ENCODE results near the gene ZGPAT. TPM values are rescaled to one million over a fixed set of nuclear protein-coding genes. Genes with fewer than 3 reads are reported as not detected.

The ZGPAT gene
- total RNA-seq, 1 donor from 2014 or later, result 38.1 TPM

- DNase-seq, result no peak
- Mint-ChIP-seq H3K4me1 (peaks cover 11% of the 10 kb centered on the region), H3K9me3 (no peaks in the 10 kb centered on the region), H3K4me3 (no peak overlapping the region), H3K27ac (peak overlapping the region; percentile 41), H3K27me3 (no peaks in the 10 kb centered on the region), H3K36me3 (ENCODE audit: low read depth) (peaks cover 17% of the 10 kb centered on the region)
- intact Hi-C loops (cut with micrococcal nuclease), result no loop called here
These were observed 7.4 kb upstream of the ZGPAT start for GRCh38 chr20:63700199-63701050.

- intact Hi-C loops (cut with micrococcal nuclease), result no loop called here
- peak overlapping the region; percentile 34 for H3K27ac Mint-ChIP-seq
These were observed 6.8 kb upstream of the ZGPAT start for GRCh38 chr20:63701051-63701328.

GRCh38 chr20:63701329-63702035 is 6.4 kb upstream of the ZGPAT start:
- H3K27me3 Mint-ChIP-seq, result no peaks in the 10 kb centered on the region
- intact Hi-C loops (cut with micrococcal nuclease), result no loop called here
- peaks cover 22% of the 10 kb centered on the region for H3K36me3 Mint-ChIP-seq (ENCODE audit: low read depth)
- peaks cover 15% of the 10 kb centered on the region for H3K4me1 Mint-ChIP-seq
- DNase-seq, result no peak
- peak overlapping the region; percentile 34 for H3K27ac Mint-ChIP-seq
- H3K9me3 Mint-ChIP-seq, result no peaks in the 10 kb centered on the region
- H3K4me3 Mint-ChIP-seq, result no peak overlapping the region

More at GRCh38 chr20:63701051-63701328, 6.8 kb upstream of the ZGPAT start:
- H3K36me3 Mint-ChIP-seq (ENCODE audit: low read depth), result peaks cover 23% of the 10 kb centered on the region
- no peaks in the 10 kb centered on the region for H3K27me3 Mint-ChIP-seq
- H3K9me3 Mint-ChIP-seq, result no peaks in the 10 kb centered on the region
- peaks cover 13% of the 10 kb centered on the region for H3K4me1 Mint-ChIP-seq
- no peak for DNase-seq
- no peak overlapping the region for H3K4me3 Mint-ChIP-seq

- intact Hi-C loops (cut with micrococcal nuclease), result no loop called here
- Mint-ChIP-seq H3K9me3 (no peaks in the 10 kb centered on the region), H3K36me3 (ENCODE audit: low read depth) (peaks cover 26% of the 10 kb centered on the region), H3K27me3 (no peaks in the 10 kb centered on the region), H3K27ac (no peak overlapping the region), H3K4me3 (no peak overlapping the region), H3K4me1 (peaks cover 19% of the 10 kb centered on the region)
- no peak for DNase-seq
These were observed 5.7 kb upstream of the ZGPAT start for GRCh38 chr20:63702036-63702665.

- intact Hi-C loops (cut with micrococcal nuclease), result no loop called here
- H3K36me3 Mint-ChIP-seq (ENCODE audit: low read depth), result peaks cover 24% of the 10 kb centered on the region
- no peak overlapping the region for H3K27ac Mint-ChIP-seq
- H3K9me3 Mint-ChIP-seq, result no peaks in the 10 kb centered on the region
- no peak overlapping the region for H3K4me3 Mint-ChIP-seq
- no peaks in the 10 kb centered on the region for H3K27me3 Mint-ChIP-seq
- H3K4me1 Mint-ChIP-seq, result peaks cover 16% of the 10 kb centered on the region
- no peak for DNase-seq
These were observed 4.9 kb upstream of the ZGPAT start for GRCh38 chr20:63702751-63703470.

DNA sequence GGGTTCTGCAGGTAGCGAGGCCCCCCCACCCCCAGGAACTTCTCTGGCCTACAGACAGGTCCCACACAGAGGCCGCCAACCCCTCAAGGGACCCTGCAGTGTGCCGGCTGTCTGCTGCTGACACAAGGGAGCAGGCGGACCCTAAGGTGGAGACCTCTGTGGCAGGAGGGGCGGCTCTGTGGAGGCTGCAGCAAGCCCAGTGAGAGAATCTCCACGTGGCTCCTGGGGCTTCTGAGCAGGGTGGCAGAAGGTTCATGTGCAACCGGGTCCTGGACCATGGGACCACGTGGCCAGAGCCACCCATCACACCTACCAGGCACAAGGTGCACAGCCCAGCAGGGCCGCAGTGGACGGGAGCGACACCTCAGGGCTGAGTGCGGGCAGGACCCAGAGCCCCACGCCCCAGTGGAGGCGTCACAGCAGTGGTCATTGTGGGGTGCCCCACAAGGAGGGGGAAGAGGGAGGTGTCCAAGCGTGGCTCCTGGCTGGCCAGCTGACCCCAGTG is 4.3 kb upstream of the ZGPAT start:
- H3K36me3 Mint-ChIP-seq (ENCODE audit: low read depth), result peaks cover 25% of the 10 kb centered on the region
- intact Hi-C loops (cut with micrococcal nuclease), result no loop called here
- no peak overlapping the region for H3K27ac Mint-ChIP-seq
- peaks cover 18% of the 10 kb centered on the region for H3K4me1 Mint-ChIP-seq
- no peak for DNase-seq
- H3K27me3 Mint-ChIP-seq, result no peaks in the 10 kb centered on the region
- no peaks in the 10 kb centered on the region for H3K9me3 Mint-ChIP-seq
- no peak overlapping the region for H3K4me3 Mint-ChIP-seq

GRCh38 chr20:63703976-63704748 is 3.7 kb upstream of the ZGPAT start:
- DNase-seq, result no peak
- H3K4me3 Mint-ChIP-seq, result no peak overlapping the region
- no peak overlapping the region for H3K27ac Mint-ChIP-seq
- H3K27me3 Mint-ChIP-seq, result no peaks in the 10 kb centered on the region
- H3K36me3 Mint-ChIP-seq (ENCODE audit: low read depth), result peaks cover 31% of the 10 kb centered on the region
- H3K4me1 Mint-ChIP-seq, result peaks cover 19% of the 10 kb centered on the region
- H3K9me3 Mint-ChIP-seq, result no peaks in the 10 kb centered on the region
- intact Hi-C loops (cut with micrococcal nuclease), result no loop called here

- no peaks in the 10 kb centered on the region for H3K9me3 Mint-ChIP-seq
- peaks cover 17% of the 10 kb centered on the region for H3K4me1 Mint-ChIP-seq
- H3K36me3 Mint-ChIP-seq (ENCODE audit: low read depth), result peaks cover 34% of the 10 kb centered on the region
- intact Hi-C loops (cut with micrococcal nuclease), result loop anchor here (5.0 kb wide), 3 partner anchors 38 to 358 kb away; partner anchors contain the start of genes TCEA2 and UCKL1
- no peak for DNase-seq
- no peak overlapping the region for H3K27ac Mint-ChIP-seq
- no peaks in the 10 kb centered on the region for H3K27me3 Mint-ChIP-seq
- H3K4me3 Mint-ChIP-seq, result no peak overlapping the region
These were observed 3.1 kb upstream of the ZGPAT start for GRCh38 chr20:63704749-63705117.

DNA sequence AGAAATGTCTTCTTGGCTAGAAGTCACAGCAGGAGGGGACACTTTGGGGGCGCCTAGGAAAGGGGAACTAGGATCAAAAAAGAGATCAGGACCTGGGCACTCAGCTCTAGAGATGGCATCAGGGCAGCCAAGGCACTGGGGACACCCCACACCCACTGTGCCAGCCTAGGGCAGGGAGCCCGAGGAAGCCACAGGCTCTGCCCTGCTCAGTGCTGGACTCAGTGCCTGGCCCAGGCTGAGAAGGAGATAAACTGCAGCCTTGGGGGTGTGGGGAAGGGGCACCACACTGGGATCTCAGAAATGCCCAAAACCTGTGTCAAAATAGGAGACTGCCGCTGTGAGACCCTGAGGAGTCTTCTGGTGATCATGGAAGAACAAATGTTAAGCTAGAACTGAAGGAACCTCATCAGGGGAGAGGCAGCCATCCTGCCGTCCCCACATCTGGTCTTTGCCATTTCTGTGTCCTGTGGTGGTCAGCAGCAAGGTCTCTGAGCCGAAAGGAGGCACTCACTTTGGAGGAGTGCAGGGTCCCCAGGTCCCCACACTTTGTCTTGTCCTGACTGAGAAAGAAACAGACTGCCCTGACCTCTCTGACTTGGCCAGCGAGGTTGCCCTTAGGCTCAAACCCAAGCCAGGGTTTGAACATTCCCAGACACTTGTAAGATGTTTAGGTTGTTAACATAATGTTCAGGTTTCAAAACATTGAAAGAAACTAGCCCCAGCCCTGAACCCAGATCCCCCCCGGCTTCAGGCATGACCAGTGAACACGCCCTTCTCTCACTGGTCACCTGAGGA is 2.4 kb upstream of the ZGPAT start:
- H3K4me3 Mint-ChIP-seq, result peak overlapping the region; percentile 21
- peaks cover 36% of the 10 kb centered on the region for H3K36me3 Mint-ChIP-seq (ENCODE audit: low read depth)
- no peaks in the 10 kb centered on the region for H3K27me3 Mint-ChIP-seq
- H3K27ac Mint-ChIP-seq, result peak overlapping the region; percentile 20
- DNase-seq, result no peak
- intact Hi-C loops (cut with micrococcal nuclease), result loop anchor here (1.0 to 5.0 kb wide), 5 partner anchors 37 to 357 kb away; partner anchors contain the start of genes PTK6, TCEA2 and UCKL1
- peaks cover 20% of the 10 kb centered on the region for H3K4me1 Mint-ChIP-seq
- H3K9me3 Mint-ChIP-seq, result no peaks in the 10 kb centered on the region

- intact Hi-C loops (cut with micrococcal nuclease), result loop anchor here (1.0 to 5.0 kb wide), 5 partner anchors 36 to 356 kb away; partner anchors contain the start of genes PTK6, TCEA2 and UCKL1
- peaks cover 43% of the 10 kb centered on the region for H3K36me3 Mint-ChIP-seq (ENCODE audit: low read depth)
- H3K27me3 Mint-ChIP-seq, result no peaks in the 10 kb centered on the region
- DNase-seq, result no peak
- peak overlapping the region; percentile 84 for H3K27ac Mint-ChIP-seq
- H3K4me3 Mint-ChIP-seq, result peak overlapping the region; percentile 95
- H3K9me3 Mint-ChIP-seq, result no peaks in the 10 kb centered on the region
- H3K4me1 Mint-ChIP-seq, result peaks cover 27% of the 10 kb centered on the region
These were observed 1.7 kb upstream of the ZGPAT start for GRCh38 chr20:63706027-63706695.

DNA sequence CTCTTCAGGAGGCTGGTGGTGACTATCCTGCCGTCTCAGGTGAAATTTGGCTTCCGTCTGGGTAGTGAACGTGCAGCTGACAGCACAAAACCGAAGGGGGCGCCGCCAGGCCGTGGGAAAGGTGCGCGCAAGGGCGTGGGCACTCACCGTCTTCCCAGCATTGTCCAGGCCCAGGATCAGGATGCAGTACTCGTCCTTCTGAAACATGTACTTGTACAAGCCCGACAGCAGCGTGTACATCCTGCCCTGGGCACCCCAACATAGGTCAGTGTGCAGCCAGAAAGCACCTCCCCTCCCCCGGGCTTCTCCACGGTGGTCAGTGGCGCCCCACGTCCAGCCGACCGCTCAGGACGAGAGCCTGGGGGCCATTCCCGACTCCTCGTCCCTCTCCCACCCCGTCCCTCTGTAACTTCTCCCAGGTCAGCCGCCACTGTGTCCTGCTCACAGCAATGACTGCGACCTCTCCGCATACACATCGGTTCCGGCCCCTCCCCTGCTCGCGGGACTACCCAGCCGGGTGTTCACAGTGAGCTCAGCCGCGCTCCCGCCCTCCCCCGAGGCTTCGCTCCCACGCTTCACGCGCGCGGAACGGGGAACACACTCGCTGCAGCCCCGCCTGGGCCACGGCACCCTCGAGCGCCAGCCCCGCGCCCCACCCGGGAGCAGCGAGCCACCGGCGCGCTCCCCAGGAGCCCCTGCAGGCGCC is 834 bp upstream of the ZGPAT start:
- Mint-ChIP-seq H3K9me3 (no peaks in the 10 kb centered on the region), H3K36me3 (ENCODE audit: low read depth) (peaks cover 50% of the 10 kb centered on the region), H3K4me3 (peak overlapping the region; percentile 95), H3K4me1 (peaks cover 27% of the 10 kb centered on the region), H3K27ac (peak overlapping the region; percentile 84), H3K27me3 (no peaks in the 10 kb centered on the region)
- DNase-seq, result peak; percentile 89
- intact Hi-C loops (cut with micrococcal nuclease), result loop anchor here (1.0 to 5.0 kb wide), 8 partner anchors 23 to 355 kb away; partner anchors contain the start of genes PTK6, RTEL1, TCEA2 and UCKL1

Data from activated CD4-positive, alpha-beta T cell treated with anti-CD3 and anti-CD28 coated beads, Interleukin-2, amount 10 ng/mL, durations not matched to agents 24 days and 14 days (primary cell).